Adrenal gland (tissue), 12 donors: Measurements from ENCODE around the gene LRIF1. TPM values are rescaled to one million over a fixed set of nuclear protein-coding genes. Genes with fewer than 3 reads are reported as not detected.

Experiments used
- DNase-seq, 7 donors: peaks; one replicate each; pipeline ENCODE4 v3.0.0-alpha.2; 2019 to 2020
- H3K27ac ChIP-seq, 5 donors: fragments of 200-600 bp; sonication (generic) in 4 of 5; 1 replicate in 3 of 5; 2 replicates in 2 of 5; pipeline versions ENCODE4 v1.5.1 to v1.8.0; 2016 to 2020; ENCODE audit warnings: mild to moderate bottlenecking in 1 of 5
- H3K27me3 ChIP-seq: fragments of 200-600 bp; 2 replicates; pipeline ENCODE4 v1.8.0; 2021
- H3K36me3 ChIP-seq, 2 donors: fragments of 200-600 bp; replicated peaks in 1 of 2; 1 replicate in 1 of 2; 2 replicates in 1 of 2; pipeline versions ENCODE4 v1.5.1 to v1.8.0; 2018 to 2022
- H3K4me1 ChIP-seq, 2 donors: fragments of 200-600 bp; replicated peaks in 1 of 2; 1 replicate in 1 of 2; 2 replicates in 1 of 2; pipeline versions ENCODE4 v1.5.1 to v1.8.0; 2018 to 2021
- H3K4me3 ChIP-seq, 4 donors: fragments of 200-600 bp; sonication (generic) in 3 of 4; one replicate each; pipeline ENCODE4 v1.5.1; 2016 to 2018
- H3K9me3 ChIP-seq, 3 donors: fragments of 200-600 bp; sonication (generic) in 1 of 3; replicated peaks in 1 of 3; 1 replicate in 2 of 3; 2 replicates in 1 of 3; pipeline versions ENCODE4 v1.5.1 to v1.8.0; 2016 to 2021
- POLR2A ChIP-seq, 2 donors: fragments of 450-650 bp; IDR thresholded peaks; one replicate each; pipeline ENCODE4 v1.6.1; 2017; ENCODE audit warnings: antibody characterized with exemption in 2 of 2, mild to moderate bottlenecking in 2 of 2, moderate library complexity in 1 of 2
- WGBS, 4 donors: extraction: QIAGEN DNeasy Blood & Tissue Kit in 2 of 4; methylation state at CpG; one replicate each; pipeline versions ENCODE4 v1.1.5 to v1.1.7; 2013 to 2017; 5-methylcytosine and 5-hydroxymethylcytosine counted together
- intact Hi-C, 2 donors: fragments of 100-400 bp; cut with DNase I; formaldehyde crosslinking; loops; one replicate each; pipeline versions ENCODE4 v1.14.1 to v1.15.0; 2022 to 2023
- polyA plus RNA-seq, 3 donors: library from polyadenylated mRNA; stranded (reverse); fragments of 200-250 nt in 2 of 3; fragments of 350-450 nt in 1 of 3; fragmentation: Illumina TruSeq in 1 of 3; extraction: RNeasy Lipid Tissue Mini Kit (QIAGEN cat#74804) in 1 of 3; gene quantifications; one replicate each; pipeline ENCODE4 v1.2.3, GENCODE V29; 2013 to 2014
- total RNA-seq, 9 donors: library from RNA; depleted of rRNA in 4 of 9; stranded (reverse); fragments of >200 nt in 4 of 9; fragments of 120-200 nt in 1 of 9; fragmentation: NEBNext Ultra II Directional in 1 of 9; extraction: Animal tissue kit (Norgen Biotek cat#: 25700) in 1 of 9; gene quantifications; one replicate each; pipeline versions ENCODE4 v1.1.0 to v1.2.4, GENCODE V29; 2013 to 2023
- TF ChIP-seq, protein P1 (sequence below), 6 experiments: fragments of 450-650 bp in 4 of 6; fragments of 200-600 bp in 2 of 6; sonication (generic) in 1 of 6; IDR thresholded peaks; 1 replicate in 5 of 6; 2 replicates in 1 of 6; pipeline versions ENCODE4 v1.5.1 to v1.8.0; 2016 to 2021; ENCODE audit warnings: antibody characterized with exemption in 6 of 6, mild to moderate bottlenecking in 2 of 6, moderate library complexity in 1 of 6
- donor health status: healthy with polysubstance abuse.
- donor health status: Bipolar disorder and iron deficiency.
- donor health status: DM: yes; HTN: yes; CAD: no.
- donor health status: DM: no; HTN: no; CAD: no.
- donor health status: DM: no; HTN: no; CAD: no.
- donor health status: DM: yes; HTN: yes; CAD: no.

The LRIF1 gene
- total and polyA plus RNA-seq, 12 donors = 5.8 to 20.5 (median 9.1) TPM

DNA sequence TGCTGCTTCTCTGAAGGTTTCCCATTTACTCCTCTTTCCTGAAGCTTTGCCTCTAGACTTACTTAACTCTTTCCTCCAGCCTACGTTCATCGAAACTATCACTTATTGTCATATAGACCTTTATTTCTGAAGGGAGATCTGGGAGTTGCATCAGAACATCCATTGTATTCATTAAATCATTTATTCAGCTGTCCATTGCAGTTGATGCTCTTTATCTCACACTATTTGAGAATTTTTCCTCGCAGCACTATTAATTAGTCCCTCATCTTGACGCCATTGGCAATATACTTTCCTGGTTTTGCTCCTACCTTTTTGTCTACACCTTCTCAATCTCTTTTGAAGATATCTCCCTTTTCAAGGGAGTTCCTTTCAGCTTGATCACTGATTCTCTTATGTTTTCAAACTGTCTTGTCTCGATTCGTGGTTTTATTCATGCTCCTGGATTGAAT is 757 bp upstream of the LRIF1 start:
- DNase-seq = no peak
- intact Hi-C loops = no loop called here
- Histone ChIP-seq H3K36me3 (no peaks in the 10 kb centered on the region), H3K4me3 (peak overlapping the region in 2 of 4 donors; percentile 68 to 80), H3K4me1 (peaks cover 0 to 11% of the 10 kb centered on the region in 2 donors), H3K27ac (peak overlapping the region in 4 of 5 donors; percentile 83 to 98 (median 89)), H3K27me3 (peaks cover 24% of the 10 kb centered on the region), H3K9me3 (peaks cover 0 to 4% (median 0%) of the 10 kb centered on the region in 3 donors)
- TF ChIP-seq, protein P1, sequence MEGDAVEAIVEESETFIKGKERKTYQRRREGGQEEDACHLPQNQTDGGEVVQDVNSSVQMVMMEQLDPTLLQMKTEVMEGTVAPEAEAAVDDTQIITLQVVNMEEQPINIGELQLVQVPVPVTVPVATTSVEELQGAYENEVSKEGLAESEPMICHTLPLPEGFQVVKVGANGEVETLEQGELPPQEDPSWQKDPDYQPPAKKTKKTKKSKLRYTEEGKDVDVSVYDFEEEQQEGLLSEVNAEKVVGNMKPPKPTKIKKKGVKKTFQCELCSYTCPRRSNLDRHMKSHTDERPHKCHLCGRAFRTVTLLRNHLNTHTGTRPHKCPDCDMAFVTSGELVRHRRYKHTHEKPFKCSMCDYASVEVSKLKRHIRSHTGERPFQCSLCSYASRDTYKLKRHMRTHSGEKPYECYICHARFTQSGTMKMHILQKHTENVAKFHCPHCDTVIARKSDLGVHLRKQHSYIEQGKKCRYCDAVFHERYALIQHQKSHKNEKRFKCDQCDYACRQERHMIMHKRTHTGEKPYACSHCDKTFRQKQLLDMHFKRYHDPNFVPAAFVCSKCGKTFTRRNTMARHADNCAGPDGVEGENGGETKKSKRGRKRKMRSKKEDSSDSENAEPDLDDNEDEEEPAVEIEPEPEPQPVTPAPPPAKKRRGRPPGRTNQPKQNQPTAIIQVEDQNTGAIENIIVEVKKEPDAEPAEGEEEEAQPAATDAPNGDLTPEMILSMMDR (IDR thresholded peaks at IDR 0.05) = no peak
- TF ChIP-seq POLR2A (IDR thresholded peaks at IDR 0.05) = no peak
- WGBS, 4 donors = 52 to 62% (median 58%) methylated on average over 6 of the region's 6 CpGs

DNA sequence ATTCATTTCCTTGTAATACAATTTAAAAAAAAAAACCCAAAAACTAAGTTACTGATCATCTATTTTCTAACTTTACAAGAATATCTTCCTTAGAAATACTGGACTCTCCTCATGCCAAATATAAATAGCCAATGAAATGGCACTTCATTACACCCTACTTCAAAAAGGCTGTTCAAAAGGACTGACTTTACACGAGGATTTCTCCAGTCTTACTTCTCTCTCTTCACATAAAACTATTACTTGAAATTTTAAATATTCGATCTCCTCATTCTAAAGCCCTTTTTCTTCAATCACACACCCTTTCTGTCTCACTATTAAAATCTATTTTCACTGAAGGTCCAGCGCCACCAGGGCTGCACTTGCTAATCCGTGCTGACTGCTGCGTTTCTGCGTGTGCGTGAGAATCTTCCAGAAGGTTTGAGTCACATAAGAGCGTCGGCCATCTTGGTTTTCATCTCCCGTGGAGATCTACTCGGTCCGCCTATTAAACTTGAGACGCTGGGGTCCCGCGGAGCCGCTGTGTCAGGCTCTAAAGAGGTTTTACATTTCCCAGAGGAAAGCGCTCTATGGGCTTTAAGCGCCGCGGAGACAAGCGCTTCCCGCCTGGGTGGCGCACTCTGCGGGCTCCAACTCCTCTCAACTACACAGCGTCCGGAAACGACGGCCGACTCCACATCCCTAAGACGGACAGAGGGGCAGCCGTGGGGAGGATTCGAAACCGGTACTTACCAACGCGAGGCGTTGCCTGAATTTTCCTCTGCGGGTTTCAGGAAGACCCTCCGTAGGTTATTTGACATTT is 631 bp downstream of the LRIF1 start:
- Histone ChIP-seq H3K27me3 (peaks cover 13% of the 10 kb centered on the region), H3K4me1 (peaks cover 0 to 11% of the 10 kb centered on the region in 2 donors), H3K36me3 (no peaks in the 10 kb centered on the region), H3K27ac (peak overlapping the region; percentile 40 to 98 (median 83)), H3K9me3 (peaks cover 0 to 4% (median 0%) of the 10 kb centered on the region in 3 donors), H3K4me3 (peak overlapping the region; percentile 0 to 80 (median 39))
- WGBS, 4 donors = 5 to 10% (median 8%) methylated on average over 31 to 38 of the region's 38 CpGs
- TF ChIP-seq, protein P1 (IDR thresholded peaks at IDR 0.05) = peak in 1 of 6 experiments; percentile 14
- no peak for TF ChIP-seq POLR2A (IDR thresholded peaks at IDR 0.05)
- peak; percentile 36 to 71 (median 52) for DNase-seq
- intact Hi-C loops = no loop called here

DNA sequence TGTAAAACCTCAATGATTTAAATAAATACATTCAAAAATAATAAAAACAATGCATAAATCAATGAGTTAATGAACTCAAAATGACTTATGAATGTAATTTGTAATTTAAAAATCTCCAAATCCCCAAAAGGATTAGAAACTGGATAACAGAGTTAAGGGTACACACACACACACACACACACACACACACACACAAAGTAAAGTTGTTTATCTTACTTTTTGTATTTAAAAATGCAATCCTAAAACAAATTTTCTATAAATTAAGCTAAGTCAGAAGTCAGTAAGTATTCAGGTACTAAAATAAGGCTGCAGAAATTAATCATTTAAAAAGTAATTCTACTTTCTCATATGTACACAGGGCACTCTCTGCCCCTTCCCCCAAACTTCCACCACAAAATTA is 1.8 kb downstream of the LRIF1 start:
- intact Hi-C loops = no loop called here

DNA sequence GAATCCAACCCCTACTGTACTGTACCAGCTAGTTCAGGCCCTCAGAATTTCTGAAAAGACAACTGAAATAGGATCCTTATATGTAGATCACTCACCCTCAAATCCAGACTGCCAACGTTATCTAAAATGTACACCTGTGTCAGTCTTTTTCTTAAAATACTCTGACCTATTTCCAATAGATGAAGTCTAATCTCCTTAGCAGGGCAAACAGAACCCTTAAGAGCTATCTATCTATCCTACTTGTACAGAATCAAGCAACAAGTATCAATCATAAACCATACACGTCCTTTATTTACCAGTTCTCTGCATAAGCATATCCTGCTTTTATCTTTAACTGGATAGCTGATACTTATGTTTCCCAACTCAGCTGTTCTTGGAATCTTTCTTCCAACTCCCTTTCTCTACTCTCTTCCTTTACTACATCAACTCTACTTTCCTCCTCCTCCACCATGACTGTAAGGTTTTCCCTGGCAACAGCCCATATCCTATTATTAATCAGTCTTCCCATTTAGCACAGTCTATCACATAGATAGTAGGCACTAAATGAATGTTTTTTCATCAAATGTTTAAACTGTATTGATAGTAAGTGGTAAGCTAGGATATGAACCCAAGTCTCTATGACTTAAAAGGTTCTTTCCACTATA is 2.8 kb downstream of the LRIF1 start:
- H3K9me3 ChIP-seq = peaks cover 0 to 4% (median 0%) of the 10 kb centered on the region in 3 donors
- no peaks in the 10 kb centered on the region for H3K36me3 ChIP-seq
- no peak overlapping the region for H3K4me3 ChIP-seq
- no peak overlapping the region for H3K27ac ChIP-seq
- peaks cover 0 to 11% of the 10 kb centered on the region in 2 donors for H3K4me1 ChIP-seq
- no peak for DNase-seq
- WGBS, 4 donors = 92 to 97% (median 93%) methylated on average over 2 of the region's 2 CpGs
- intact Hi-C loops = no loop called here
- no peaks in the 10 kb centered on the region for H3K27me3 ChIP-seq
- TF ChIP-seq, protein P1 (IDR thresholded peaks at IDR 0.05) = no peak

More for the DNA sequence above, 1.8 kb downstream of the LRIF1 start:
- peaks cover 0 to 11% of the 10 kb centered on the region in 2 donors for H3K4me1 ChIP-seq
- peaks cover 0 to 4% (median 0%) of the 10 kb centered on the region in 3 donors for H3K9me3 ChIP-seq
- H3K27ac ChIP-seq = no peak overlapping the region
- DNase-seq = no peak
- H3K27me3 ChIP-seq = peaks cover 1% of the 10 kb centered on the region
- no peak overlapping the region for H3K4me3 ChIP-seq
- TF ChIP-seq, protein P1 (IDR thresholded peaks at IDR 0.05) = no peak
- TF ChIP-seq POLR2A (IDR thresholded peaks at IDR 0.05) = no peak
- H3K36me3 ChIP-seq = no peaks in the 10 kb centered on the region
